SU-DHL-6 (cell line): ENCODE data around the gene UBL3.

Source experiments
- CTCF ChIP-seq: fragments of 200-600 bp; sonication (generic); IDR thresholded peaks from one replicate; pipeline ENCODE4 v1.5.1; 2017; ENCODE audit warnings: antibody characterized with exemption, mild to moderate bottlenecking, low read length, moderate library complexity; ENCODE audit not compliant: insufficient read depth, poor library complexity, severe bottlenecking
- EZH2phosphoT487 ChIP-seq: fragments of 200-600 bp; sonication (generic), shearing (Covaris generic); conservative IDR thresholded peaks from 2 replicates; pipeline ENCODE4 v1.6.1; 2018; ENCODE audit warnings: mild to moderate bottlenecking, antibody characterized with exemption, low read length, moderate library complexity, mixed read lengths

DNA sequence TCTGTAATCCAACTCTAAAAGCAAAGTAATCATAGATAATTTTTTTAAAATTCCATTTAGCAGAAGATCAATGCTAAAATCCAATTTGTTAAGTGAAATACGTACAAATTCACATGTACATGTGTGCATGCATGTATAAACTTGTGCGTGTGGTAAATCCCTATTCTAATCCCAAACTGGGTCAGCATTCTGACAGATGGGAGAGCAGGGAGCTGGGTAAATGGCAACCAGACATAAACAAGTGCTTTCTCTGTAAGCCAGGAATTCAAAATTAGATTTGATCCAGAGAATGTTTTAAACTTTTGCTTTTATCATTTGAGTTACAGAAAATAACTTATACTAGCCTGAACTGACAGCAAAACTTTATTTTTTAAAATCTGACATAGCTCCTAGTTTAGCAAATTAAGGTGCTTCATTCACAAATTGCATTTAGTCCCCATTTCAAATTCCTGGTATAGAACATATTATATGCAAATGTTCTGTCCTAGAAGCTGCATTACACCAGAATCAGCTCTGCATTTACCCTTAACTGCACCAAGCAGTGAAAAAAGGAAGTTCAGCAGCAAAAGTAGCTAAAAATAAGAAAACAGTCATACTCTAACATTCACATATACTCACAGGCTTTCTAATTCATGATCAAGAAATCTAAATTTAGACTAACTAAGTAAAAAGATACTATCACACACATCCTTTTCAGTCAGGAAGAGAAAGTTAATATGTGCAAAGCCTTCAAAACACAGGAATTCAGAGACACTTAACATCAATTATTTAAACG is 32.6 kb downstream of the UBL3 start:
- TF ChIP-seq CTCF (no peak), EZH2phosphoT487 (no peak)
